Measurements from ENCODE around the gene NTM. TPM values are rescaled to one million over a fixed set of nuclear protein-coding genes. Genes with fewer than 3 reads are reported as not detected.
"Not testable (repeated sequence)": the region's sequence is repeated elsewhere in the genome, so short reads cannot be mapped to it uniquely, and the experiment has no call there.

The NTM gene
- polyA plus RNA-seq, 1 donor from 2014 or later, result 39.4 TPM

DNA sequence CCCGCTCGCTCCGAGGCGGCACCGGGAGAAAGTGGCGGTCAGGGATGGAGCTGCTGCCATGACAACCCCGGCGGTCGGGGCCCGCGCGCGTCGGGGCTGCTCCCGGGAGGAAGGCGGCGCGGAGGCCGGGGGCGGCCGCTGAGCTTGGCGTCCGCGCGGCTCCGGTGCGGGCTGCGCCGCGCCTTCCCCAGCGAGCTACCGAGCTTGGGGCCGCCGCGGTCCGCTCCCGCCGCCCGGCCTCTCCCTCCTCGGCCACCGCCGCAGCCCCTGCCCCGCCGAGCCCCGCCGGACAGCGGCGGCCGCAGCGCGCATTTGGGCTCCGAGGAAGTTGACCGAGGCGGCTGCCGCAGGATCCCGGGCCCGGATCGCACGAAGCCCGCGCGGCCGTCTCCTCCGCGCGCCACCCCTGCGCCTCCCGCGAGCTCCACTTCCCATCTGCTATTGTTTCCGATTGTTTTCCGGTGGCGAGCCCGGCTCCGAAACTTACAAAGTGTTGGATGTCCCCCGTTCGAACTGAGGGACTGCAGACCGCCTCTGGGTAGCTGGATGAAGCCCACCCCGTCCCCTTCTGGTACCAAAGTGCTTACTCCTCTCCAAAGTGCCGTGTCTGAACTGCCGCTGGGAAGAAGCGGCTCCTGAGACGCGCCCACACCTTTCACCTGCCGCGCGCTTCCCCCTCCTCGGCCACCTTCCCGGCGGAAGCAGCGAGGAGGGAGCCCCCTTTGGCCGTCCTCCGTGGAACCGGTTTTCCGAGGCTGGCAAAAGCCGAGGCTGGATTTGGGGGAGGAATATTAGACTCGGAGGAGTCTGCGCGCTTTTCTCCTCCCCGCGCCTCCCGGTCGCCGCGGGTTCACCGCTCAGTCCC, 540.3 kb downstream of the NTM start:
- no peaks in the 10 kb centered on the region for H3K9me3 ChIP-seq (ENCODE audit: low read length)
- H3K27ac ChIP-seq (ENCODE audit: low read length), result peak overlapping the region; percentile 81
- H3K9ac ChIP-seq (ENCODE audit: low read length), result peak overlapping the region; percentile 84
- H3K79me2 ChIP-seq (replicated peaks; ENCODE audit: insufficient read depth, low read length), result peaks cover 33% of the 10 kb centered on the region
- peak overlapping the region; percentile 30 for H3K4me2 ChIP-seq (ENCODE audit: low read length)
- peak overlapping the region; percentile 56 for H2AFZ ChIP-seq (ENCODE audit: low read depth, low read length)
- H4K20me1 ChIP-seq (ENCODE audit: insufficient read depth), result no peaks in the 10 kb centered on the region
- H3K4me3 ChIP-seq (ENCODE audit: low read length), result peak overlapping the region; percentile 91
- TF ChIP-seq TAF1 (IDR thresholded peaks at IDR 0.05; ENCODE audit: low read depth) (no peak), EZH2 (IDR thresholded peaks at IDR 0.05; ENCODE audit: borderline replicate concordance, insufficient read depth, low read length, poor library complexity, severe bottlenecking) (no peak), REST (IDR thresholded peaks at IDR 0.05; ENCODE audit: borderline replicate concordance) (no peak), MXI1 (conservative IDR thresholded peaks at IDR 0.05; ENCODE audit: poor library complexity, severe bottlenecking) (no peak), EP300 (conservative IDR thresholded peaks at IDR 0.05; ENCODE audit: poor library complexity, severe bottlenecking) (peak; percentile 29), SMC3 (conservative IDR thresholded peaks at IDR 0.05; ENCODE audit: poor library complexity) (no peak), POLR2AphosphoS5 (IDR thresholded peaks at IDR 0.05) (peak; percentile 19), RAD21 (conservative IDR thresholded peaks at IDR 0.05) (no peak), CTCF (IDR thresholded peaks at IDR 0.05; ENCODE audit: poor library complexity, severe bottlenecking) (no peak)
- peaks cover 7% of the 10 kb centered on the region for H3F3A ChIP-seq (ENCODE audit: insufficient read depth, low read length, poor library complexity, severe bottlenecking)
- H3K27me3 ChIP-seq (ENCODE audit: insufficient read depth, low read depth, low read length), result no peaks in the 10 kb centered on the region
- H3K9me2 ChIP-seq (ENCODE audit: insufficient read depth, low read length), result no peaks in the 10 kb centered on the region
- no peaks in the 10 kb centered on the region for H3K36me3 ChIP-seq (ENCODE audit: insufficient read depth, low read length)

DNA sequence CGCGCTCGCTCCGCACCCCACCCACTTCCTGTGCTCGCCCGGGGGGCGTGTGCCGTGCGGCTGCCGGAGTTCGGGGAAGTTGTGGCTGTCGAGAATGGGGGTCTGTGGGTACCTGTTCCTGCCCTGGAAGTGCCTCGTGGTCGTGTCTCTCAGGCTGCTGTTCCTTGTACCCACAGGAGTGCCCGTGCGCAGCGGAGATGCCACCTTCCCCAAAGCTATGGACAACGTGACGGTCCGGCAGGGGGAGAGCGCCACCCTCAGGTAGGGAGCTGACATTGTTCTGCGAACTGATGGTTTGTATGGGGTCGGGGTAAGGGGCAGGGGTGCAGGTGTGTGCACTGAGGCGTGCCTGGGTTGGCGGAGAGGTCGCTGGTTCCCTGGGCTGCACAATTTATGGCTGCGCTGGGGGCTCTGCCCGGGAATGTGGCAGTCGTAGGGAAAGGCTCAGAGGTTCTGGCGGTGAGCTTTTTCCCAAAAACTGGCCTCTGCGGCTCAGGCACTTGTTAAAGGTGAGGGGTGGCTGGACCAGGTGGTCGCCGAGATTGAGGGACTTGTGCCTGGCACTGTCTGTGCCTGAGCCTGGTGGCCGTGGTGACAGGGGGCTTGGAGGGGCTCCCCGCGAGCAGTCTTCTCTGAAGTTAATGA, 541.1 kb downstream of the NTM start:
- not testable (repeated sequence) for H3K27me3 ChIP-seq (ENCODE audit: insufficient read depth, low read depth, low read length); H3K9me3 ChIP-seq (ENCODE audit: low read length); H3K36me3 ChIP-seq (ENCODE audit: insufficient read depth, low read length); H3F3A ChIP-seq (ENCODE audit: insufficient read depth, low read length, poor library complexity, severe bottlenecking); H3K9me2 ChIP-seq (ENCODE audit: insufficient read depth, low read length); H4K20me1 ChIP-seq (ENCODE audit: insufficient read depth)
- Histone ChIP-seq H3K4me2 (ENCODE audit: low read length) (peak overlapping the region; percentile 92), H2AFZ (ENCODE audit: low read depth, low read length) (peak overlapping the region; percentile 56), H3K79me2 (replicated peaks; ENCODE audit: insufficient read depth, low read length) (peaks cover 33% of the 10 kb centered on the region), H3K4me3 (ENCODE audit: low read length) (peak overlapping the region; percentile 91), H3K9ac (ENCODE audit: low read length) (peak overlapping the region; percentile 84), H3K27ac (ENCODE audit: low read length) (peak overlapping the region; percentile 81)
- peak; percentile 3 for TF ChIP-seq POLR2AphosphoS5 (IDR thresholded peaks at IDR 0.05)
- TF ChIP-seq RAD21 (conservative IDR thresholded peaks at IDR 0.05), result peak; percentile 83
- TF ChIP-seq SMC3 (conservative IDR thresholded peaks at IDR 0.05; ENCODE audit: poor library complexity), result peak; percentile 85
- peak; percentile 66 for TF ChIP-seq MXI1 (conservative IDR thresholded peaks at IDR 0.05; ENCODE audit: poor library complexity, severe bottlenecking)
- peak; percentile 85 for TF ChIP-seq CTCF (IDR thresholded peaks at IDR 0.05; ENCODE audit: poor library complexity, severe bottlenecking)

Measured in neural cell (in vitro differentiated cells).